22Rv1 (cell line): ENCODE data around the gene SAAL1.
A peak's percentile ranks its signal among the peaks of the same experiment; 100 is the strongest.
"Not testable (repeated sequence)": the region's sequence is repeated elsewhere in the genome, so short reads cannot be mapped to it uniquely, and the experiment has no call there.

ENCODE experiments used
- H3K27ac ChIP-seq: fragments of 450-650 bp; 2 replicates; pipeline ENCODE4 v1.5.1; 2017
- ZFX ChIP-seq: fragments of 450-650 bp; IDR thresholded peaks from 2 replicates; pipeline ENCODE4 v1.6.1; 2017; ENCODE audit warnings: antibody characterized with exemption, borderline replicate concordance
- TF ChIP-seq, protein P1 (sequence below): fragments of 450-650 bp; IDR thresholded peaks from 2 replicates; pipeline ENCODE4 v1.5.1; 2017; ENCODE audit warnings: mild to moderate bottlenecking

Gene SAAL1

DNA sequence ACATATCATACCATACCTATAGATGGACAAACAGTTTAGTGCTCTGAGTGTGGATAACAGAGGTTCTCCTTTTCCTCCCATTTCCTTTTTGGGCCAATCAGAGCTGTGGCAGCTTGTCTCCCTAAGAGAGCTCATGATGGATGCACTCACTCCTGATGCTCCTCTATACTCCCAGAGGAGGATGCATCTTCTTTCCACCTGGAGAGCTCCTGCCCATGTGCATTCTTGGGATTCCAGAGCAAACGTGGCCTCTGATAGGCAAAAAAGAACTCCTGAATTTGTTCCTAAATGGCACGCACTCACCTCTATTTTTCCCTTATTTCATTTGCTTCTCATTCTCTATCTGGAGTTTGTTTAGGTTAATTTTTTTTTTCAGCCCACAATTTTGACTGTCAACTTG lies 29.4 kb upstream of the SAAL1 start:
- TF ChIP-seq ZFX: no peak
- TF ChIP-seq, protein P1, sequence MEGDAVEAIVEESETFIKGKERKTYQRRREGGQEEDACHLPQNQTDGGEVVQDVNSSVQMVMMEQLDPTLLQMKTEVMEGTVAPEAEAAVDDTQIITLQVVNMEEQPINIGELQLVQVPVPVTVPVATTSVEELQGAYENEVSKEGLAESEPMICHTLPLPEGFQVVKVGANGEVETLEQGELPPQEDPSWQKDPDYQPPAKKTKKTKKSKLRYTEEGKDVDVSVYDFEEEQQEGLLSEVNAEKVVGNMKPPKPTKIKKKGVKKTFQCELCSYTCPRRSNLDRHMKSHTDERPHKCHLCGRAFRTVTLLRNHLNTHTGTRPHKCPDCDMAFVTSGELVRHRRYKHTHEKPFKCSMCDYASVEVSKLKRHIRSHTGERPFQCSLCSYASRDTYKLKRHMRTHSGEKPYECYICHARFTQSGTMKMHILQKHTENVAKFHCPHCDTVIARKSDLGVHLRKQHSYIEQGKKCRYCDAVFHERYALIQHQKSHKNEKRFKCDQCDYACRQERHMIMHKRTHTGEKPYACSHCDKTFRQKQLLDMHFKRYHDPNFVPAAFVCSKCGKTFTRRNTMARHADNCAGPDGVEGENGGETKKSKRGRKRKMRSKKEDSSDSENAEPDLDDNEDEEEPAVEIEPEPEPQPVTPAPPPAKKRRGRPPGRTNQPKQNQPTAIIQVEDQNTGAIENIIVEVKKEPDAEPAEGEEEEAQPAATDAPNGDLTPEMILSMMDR: no peak
- no peak overlapping the region for H3K27ac ChIP-seq

DNA sequence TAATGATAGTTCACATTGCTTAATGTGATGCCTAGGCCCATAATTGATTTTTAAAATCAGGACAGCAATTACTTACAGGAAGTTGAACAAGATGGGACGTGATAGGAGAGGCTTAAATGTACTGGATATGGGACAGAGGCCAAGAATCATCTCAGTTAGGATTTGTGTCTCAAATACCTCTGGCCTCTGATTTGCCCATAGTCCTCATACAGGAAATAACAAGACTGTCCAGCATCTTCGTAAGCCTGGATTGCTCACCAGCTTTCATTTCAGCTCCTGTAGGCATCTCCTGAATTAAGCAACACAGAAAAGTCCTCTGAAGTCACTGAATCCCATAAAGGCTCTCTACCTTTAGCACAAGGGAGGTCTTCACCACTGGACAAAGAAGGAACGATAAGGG lies 26.5 kb upstream of the SAAL1 start, which contains the start of gene MRGPRX3:
Gene MRGPRX3, plus strand, starts transcription at position 231 of the 400 bp plus-strand sequence. CDS start 4,632 bp downstream, outside the sequence.
- no peak for TF ChIP-seq ZFX
- TF ChIP-seq, protein P1: no peak
- no peak within 1 kb of the TSS for H3K27ac ChIP-seq

- H3K27ac ChIP-seq: not testable (repeated sequence)
Observed at GRCh38 chr11:18131115-18131514, 25.2 kb upstream of the SAAL1 start.

DNA sequence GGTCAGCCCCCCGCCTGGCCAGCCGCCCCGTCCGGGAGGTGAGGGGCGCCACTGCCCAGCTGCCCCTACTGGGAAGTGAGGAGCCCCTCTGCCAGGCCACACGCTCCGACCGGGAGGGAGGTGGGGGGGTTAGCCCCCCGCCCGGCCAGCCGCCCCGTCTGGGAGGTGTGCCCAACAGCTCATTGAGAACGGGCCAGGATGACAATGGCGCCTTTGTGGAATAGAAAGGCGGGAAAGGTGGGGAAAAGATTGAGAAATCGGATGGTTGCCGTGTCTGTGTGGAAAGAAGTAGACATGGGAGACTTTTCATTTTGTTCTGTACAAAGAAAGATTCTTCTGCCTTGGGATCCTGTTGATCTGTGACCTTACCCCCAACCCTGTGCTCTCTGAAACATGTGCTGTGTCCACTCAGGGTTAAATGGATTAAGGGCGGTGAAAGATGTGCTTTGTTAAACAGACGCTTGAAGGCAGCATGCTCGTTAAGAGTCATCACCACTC lies 15.5 kb upstream of the SAAL1 start:
- H3K27ac ChIP-seq: not testable (repeated sequence)

DNA sequence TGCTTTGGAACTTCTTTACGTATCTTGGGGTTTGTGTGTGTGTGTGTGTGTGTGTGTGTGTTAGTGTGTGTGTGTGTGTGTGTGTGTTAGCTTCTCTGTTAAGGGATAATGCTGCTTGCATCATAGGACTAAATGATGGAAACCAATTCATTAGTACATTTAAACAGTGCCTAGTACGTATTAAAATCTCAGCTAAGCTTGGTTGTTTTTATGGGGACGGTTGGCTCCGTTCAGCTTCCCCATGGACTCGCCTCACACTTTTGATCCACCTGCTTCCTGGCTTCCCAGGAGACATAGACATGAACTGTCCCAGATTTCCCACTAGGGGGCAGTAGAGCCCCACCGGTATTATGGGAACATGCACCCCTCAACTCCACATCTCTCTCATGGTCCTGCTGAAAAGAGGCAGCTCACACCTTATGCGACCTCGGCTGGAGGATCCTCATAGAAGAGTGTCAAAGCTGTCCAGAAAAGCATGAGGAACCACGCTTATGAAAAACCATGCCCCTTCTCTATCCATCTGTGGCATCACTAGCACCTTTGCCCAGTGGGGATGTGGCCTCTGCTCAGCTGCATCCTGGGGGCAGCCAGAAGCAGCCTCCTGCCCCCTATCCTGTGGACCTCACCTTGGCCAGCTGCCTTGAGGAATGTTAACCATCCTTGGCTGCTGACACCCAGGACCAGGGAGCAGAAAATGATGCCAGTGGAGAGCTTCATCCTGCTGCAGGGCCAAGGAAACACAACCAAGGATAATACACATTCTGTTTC lies 9.7 kb upstream of the SAAL1 start:
- no peak overlapping the region for H3K27ac ChIP-seq
- TF ChIP-seq, protein P1: peak; percentile 92
- TF ChIP-seq ZFX: no peak

GRCh38 chr11:18111005-18111404 lies 5.1 kb upstream of the SAAL1 start:
- TF ChIP-seq, protein P1: no peak
- no peak for TF ChIP-seq ZFX

GRCh38 chr11:18108254-18108653 lies 2.4 kb upstream of the SAAL1 start:
- no peak overlapping the region for H3K27ac ChIP-seq
- TF ChIP-seq ZFX: no peak
- TF ChIP-seq, protein P1: no peak

More at GRCh38 chr11:18111005-18111404, 5.1 kb upstream of the SAAL1 start:
- no peak overlapping the region for H3K27ac ChIP-seq

DNA sequence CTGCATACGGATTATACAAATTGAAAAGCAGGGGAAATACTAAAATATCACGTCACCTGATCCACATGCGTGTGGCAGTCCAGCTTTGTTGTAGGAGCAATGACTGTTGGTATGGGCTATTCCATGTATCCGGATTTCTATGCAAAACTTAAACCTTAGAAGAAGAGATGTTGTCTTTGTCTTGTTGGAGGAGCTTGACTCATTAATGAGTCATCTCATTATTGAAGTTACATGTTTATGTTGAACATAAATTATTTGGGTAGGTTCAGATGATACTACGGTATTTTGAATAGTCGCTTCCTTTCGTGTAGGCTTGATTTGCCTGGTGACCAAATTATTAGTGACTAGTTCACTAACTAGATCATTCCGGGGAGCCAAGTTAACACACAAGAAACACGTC lies 806 bp upstream of the SAAL1 start:
- TF ChIP-seq, protein P1: no peak
- no peak for TF ChIP-seq ZFX
- H3K27ac ChIP-seq: peak overlapping the region; percentile 46; the same call in 1 of the 2 replicates
